Trophoblast cell (in vitro differentiated cells and primary cell): ENCODE measurements around the gene GRAP2.

Experiments used
- DNase-seq, 2 donors: peaks; one replicate each; pipeline ENCODE4 v3.0.0-alpha.2; 2016
- H2AFZ ChIP-seq: 2 replicates; pipeline ENCODE4 v1.6.1; 2013; ENCODE audit warnings: low read length, moderate library complexity, mild to moderate bottlenecking; ENCODE audit not compliant: insufficient read depth, poor library complexity
- H2AK5ac ChIP-seq: 2 replicates; pipeline ENCODE4 v1.6.1; 2013; ENCODE audit warnings: mild to moderate bottlenecking, low read length
- H2BK120ac ChIP-seq: 2 replicates; pipeline ENCODE4 v1.6.1; 2013; ENCODE audit warnings: low read length, mild to moderate bottlenecking, moderate library complexity; ENCODE audit not compliant: insufficient read depth, poor library complexity
- H2BK12ac ChIP-seq: 2 replicates; pipeline ENCODE4 v1.6.1; 2013; ENCODE audit warnings: mild to moderate bottlenecking, low read length, moderate library complexity
- H2BK5ac ChIP-seq: 2 replicates; pipeline ENCODE4 v1.6.1; 2013; ENCODE audit warnings: low read length, low read depth, moderate library complexity, mild to moderate bottlenecking; ENCODE audit not compliant: poor library complexity
- H3K14ac ChIP-seq: 2 replicates; pipeline ENCODE4 v1.6.1; 2013; ENCODE audit warnings: mild to moderate bottlenecking, low read length
- H3K18ac ChIP-seq: 2 replicates; pipeline ENCODE4 v1.6.1; 2013; ENCODE audit warnings: mild to moderate bottlenecking, low read length
- H3K23ac ChIP-seq: 2 replicates; pipeline ENCODE4 v1.6.1; 2013; ENCODE audit warnings: low read length
- H3K27ac ChIP-seq: 2 replicates; pipeline ENCODE4 v1.5.1; 2013; ENCODE audit warnings: low read depth, mild to moderate bottlenecking, inconsistent platforms, low read length, moderate library complexity
- H3K27me3 ChIP-seq: 2 replicates; pipeline ENCODE4 v1.6.1; 2013; ENCODE audit warnings: inconsistent platforms, mild to moderate bottlenecking, low read length, moderate library complexity; ENCODE audit not compliant: insufficient read depth
- H3K36me3 ChIP-seq, 2 experiments: 1 replicate in 1 of 2; 2 replicates in 1 of 2; pipeline ENCODE4 v1.6.1; 2013; ENCODE audit warnings: low read length in 2 of 2, mild to moderate bottlenecking in 2 of 2, moderate library complexity in 1 of 2; ENCODE audit not compliant: insufficient read depth in 2 of 2, control insufficient read depth in 1 of 2
- H3K4ac ChIP-seq: 2 replicates; pipeline ENCODE4 v1.6.1; 2013; ENCODE audit warnings: low read depth, mild to moderate bottlenecking, low read length, moderate library complexity
- H3K4me1 ChIP-seq, 2 experiments: 1 replicate in 1 of 2; 2 replicates in 1 of 2; pipeline ENCODE4 v1.6.1; 2013; ENCODE audit warnings: low read length in 2 of 2, mild to moderate bottlenecking in 2 of 2, moderate library complexity in 1 of 2; ENCODE audit not compliant: insufficient read depth in 2 of 2, control insufficient read depth in 1 of 2
- H3K4me2 ChIP-seq: 2 replicates; pipeline ENCODE4 v1.6.1; 2013; ENCODE audit warnings: inconsistent platforms, mild to moderate bottlenecking, low read length, moderate library complexity
- H3K4me3 ChIP-seq: 2 replicates; pipeline ENCODE4 v1.5.1; 2013; ENCODE audit warnings: mild to moderate bottlenecking, low read depth, low read length, inconsistent platforms
- H3K79me1 ChIP-seq: one replicate; pipeline ENCODE4 v1.6.1; 2013; ENCODE audit warnings: low read length
- H3K79me2 ChIP-seq: 2 replicates; pipeline ENCODE4 v1.6.1; 2013; ENCODE audit warnings: low read length, mild to moderate bottlenecking; ENCODE audit not compliant: control insufficient read depth, insufficient read depth, poor library complexity
- H3K9ac ChIP-seq: 2 replicates; pipeline ENCODE4 v1.6.1; 2013; ENCODE audit warnings: mild to moderate bottlenecking, low read length
- H3K9me3 ChIP-seq: 2 replicates; pipeline ENCODE4 v1.6.1; 2013; ENCODE audit warnings: low read depth, mild to moderate bottlenecking, control low read depth, inconsistent platforms, low read length; ENCODE audit not compliant: insufficient read depth
- H4K12ac ChIP-seq: 2 replicates; pipeline ENCODE4 v1.6.1; 2013; ENCODE audit warnings: low read depth, mild to moderate bottlenecking, low read length, moderate library complexity
- H4K8ac ChIP-seq: 2 replicates; pipeline ENCODE4 v1.6.1; 2013; ENCODE audit warnings: low read depth, mild to moderate bottlenecking, low read length, moderate library complexity
- H4K91ac ChIP-seq: one replicate; pipeline ENCODE4 v1.6.1; 2013; ENCODE audit warnings: low read depth, mild to moderate bottlenecking, low read length, moderate library complexity
- WGBS: extraction: QIAGEN DNeasy Blood & Tissue Kit; methylation state at CpG from one replicate; pipeline ENCODE4 v1.1.7; 2013; ENCODE audit warnings: missing lambda C conversion rate; ENCODE audit not compliant: insufficient read length, insufficient coverage; ENCODE audit errors: extremely low coverage; 5-methylcytosine and 5-hydroxymethylcytosine counted together

The GRAP2 gene

DNA sequence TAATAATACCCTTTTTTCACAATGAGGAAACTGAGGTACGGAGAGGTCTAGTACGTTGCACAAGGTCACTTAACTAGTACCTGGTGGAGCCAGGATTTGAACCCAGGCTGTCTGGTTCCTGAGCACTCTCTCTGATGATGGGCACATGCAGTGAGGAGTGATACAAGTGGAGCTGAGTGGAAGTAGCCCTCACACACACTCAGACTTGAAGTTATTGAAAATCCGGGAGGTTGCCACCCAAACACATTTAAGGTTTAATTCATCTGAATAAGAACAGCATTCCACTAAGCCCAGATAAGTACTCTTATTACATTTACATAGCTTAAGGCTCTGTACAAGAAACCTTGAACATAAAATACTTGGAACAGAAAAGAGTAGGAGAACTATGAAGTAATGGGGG, 4.8 kb downstream of the GRAP2 start:
- no peaks in the 10 kb centered on the region for H3K27me3 ChIP-seq
- H3K9ac ChIP-seq: no peak overlapping the region
- DNase-seq: no peak
- no peak overlapping the region for H3K18ac ChIP-seq
- no peak overlapping the region for H3K4me3 ChIP-seq
- H4K91ac ChIP-seq: no peak overlapping the region
- no peak overlapping the region for H2BK120ac ChIP-seq
- no peak overlapping the region for H2AK5ac ChIP-seq
- H3K9me3 ChIP-seq: no peaks in the 10 kb centered on the region
- no peak overlapping the region for H4K8ac ChIP-seq
- no peak overlapping the region for H3K4ac ChIP-seq
- no peak overlapping the region for H2BK5ac ChIP-seq
- no peak overlapping the region for H3K14ac ChIP-seq
- no peaks in the 10 kb centered on the region for H3K36me3 ChIP-seq
- H3K23ac ChIP-seq: no peak overlapping the region
- H2BK12ac ChIP-seq: no peak overlapping the region
- no peak overlapping the region for H4K12ac ChIP-seq
- no peaks in the 10 kb centered on the region for H3K4me1 ChIP-seq
- WGBS: no CpG with 5 or more reads among the region's 3 CpGs
- no peak overlapping the region for H3K4me2 ChIP-seq
- no peaks in the 10 kb centered on the region for H3K79me2 ChIP-seq
- no peak overlapping the region for H2AFZ ChIP-seq
- no peak overlapping the region for H3K27ac ChIP-seq
- no peaks in the 10 kb centered on the region for H3K79me1 ChIP-seq

DNA sequence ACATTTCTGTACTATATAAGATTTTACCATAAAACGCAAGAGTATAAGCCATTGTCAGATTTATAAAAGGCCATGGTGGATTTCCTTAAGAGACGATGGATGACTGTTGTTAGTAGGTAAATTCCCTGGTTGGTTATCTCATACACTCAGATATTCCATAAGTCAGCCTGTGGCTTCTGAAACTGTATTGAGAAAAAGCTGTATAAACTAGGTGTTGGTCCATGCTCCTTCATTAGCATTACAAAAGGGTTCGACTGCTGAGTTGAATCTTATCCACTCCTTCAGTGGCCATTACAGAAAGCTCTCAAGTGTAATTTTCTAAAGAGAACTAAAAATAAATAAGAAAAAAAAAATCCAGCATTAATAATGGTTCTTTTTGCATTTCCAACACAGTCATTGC, 5.3 kb downstream of the GRAP2 start:
- no peak for DNase-seq
- H3K27ac ChIP-seq: no peak overlapping the region
- H3K27me3 ChIP-seq: no peaks in the 10 kb centered on the region
- H3K79me1 ChIP-seq: no peaks in the 10 kb centered on the region
- H2BK120ac ChIP-seq: no peak overlapping the region
- no peaks in the 10 kb centered on the region for H3K4me1 ChIP-seq
- H3K9me3 ChIP-seq: no peaks in the 10 kb centered on the region
- H2BK5ac ChIP-seq: no peak overlapping the region
- H3K14ac ChIP-seq: no peak overlapping the region
- H4K8ac ChIP-seq: no peak overlapping the region
- no CpG with 5 or more reads among the region's 3 CpGs for WGBS
- H3K4me2 ChIP-seq: no peak overlapping the region
- no peak overlapping the region for H2BK12ac ChIP-seq
- H2AFZ ChIP-seq: no peak overlapping the region
- no peaks in the 10 kb centered on the region for H3K36me3 ChIP-seq
- H3K4ac ChIP-seq: no peak overlapping the region
- no peak overlapping the region for H3K4me3 ChIP-seq
- no peak overlapping the region for H4K91ac ChIP-seq
- H2AK5ac ChIP-seq: no peak overlapping the region
- H3K9ac ChIP-seq: no peak overlapping the region
- no peak overlapping the region for H3K18ac ChIP-seq
- no peaks in the 10 kb centered on the region for H3K79me2 ChIP-seq
- no peak overlapping the region for H4K12ac ChIP-seq
- no peak overlapping the region for H3K23ac ChIP-seq

DNA sequence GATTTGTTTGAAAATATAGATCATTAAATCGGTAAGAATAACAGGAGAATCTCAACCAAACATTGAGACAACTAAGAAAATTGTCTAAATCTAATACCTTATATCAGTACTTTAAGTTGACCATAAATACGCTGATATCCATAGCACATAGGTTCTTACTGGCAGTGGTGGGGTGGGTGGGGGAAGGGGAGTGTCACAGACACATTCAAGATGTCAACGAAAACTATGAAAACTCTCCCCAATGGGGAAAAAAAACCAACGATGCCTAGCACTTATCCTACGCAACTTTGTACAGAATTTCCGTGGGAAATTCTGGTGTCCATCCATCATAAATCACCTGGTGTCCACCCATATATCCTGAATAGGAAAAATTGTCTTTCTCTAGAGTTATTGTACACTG, 6.2 kb downstream of the GRAP2 start:
- H3K79me2 ChIP-seq: no peaks in the 10 kb centered on the region
- no peak for DNase-seq
- H2BK12ac ChIP-seq: no peak overlapping the region
- H3K27ac ChIP-seq: no peak overlapping the region
- no peak overlapping the region for H3K18ac ChIP-seq
- no peak overlapping the region for H3K23ac ChIP-seq
- H3K9ac ChIP-seq: no peak overlapping the region
- no peak overlapping the region for H3K4me2 ChIP-seq
- no peak overlapping the region for H2BK5ac ChIP-seq
- H4K91ac ChIP-seq: no peak overlapping the region
- no peak overlapping the region for H3K14ac ChIP-seq
- no peak overlapping the region for H3K4me3 ChIP-seq
- whole genome bisulfite sequencing: no CpG with 5 or more reads among the region's 6 CpGs
- H3K9me3 ChIP-seq: no peaks in the 10 kb centered on the region
- H4K8ac ChIP-seq: no peak overlapping the region
- no peaks in the 10 kb centered on the region for H3K27me3 ChIP-seq
- no peak overlapping the region for H4K12ac ChIP-seq
- H2AK5ac ChIP-seq: no peak overlapping the region
- H3K4me1 ChIP-seq: no peaks in the 10 kb centered on the region
- no peak overlapping the region for H3K4ac ChIP-seq
- no peak overlapping the region for H2AFZ ChIP-seq
- H3K36me3 ChIP-seq: no peaks in the 10 kb centered on the region
- H3K79me1 ChIP-seq: no peaks in the 10 kb centered on the region
- H2BK120ac ChIP-seq: no peak overlapping the region

DNA sequence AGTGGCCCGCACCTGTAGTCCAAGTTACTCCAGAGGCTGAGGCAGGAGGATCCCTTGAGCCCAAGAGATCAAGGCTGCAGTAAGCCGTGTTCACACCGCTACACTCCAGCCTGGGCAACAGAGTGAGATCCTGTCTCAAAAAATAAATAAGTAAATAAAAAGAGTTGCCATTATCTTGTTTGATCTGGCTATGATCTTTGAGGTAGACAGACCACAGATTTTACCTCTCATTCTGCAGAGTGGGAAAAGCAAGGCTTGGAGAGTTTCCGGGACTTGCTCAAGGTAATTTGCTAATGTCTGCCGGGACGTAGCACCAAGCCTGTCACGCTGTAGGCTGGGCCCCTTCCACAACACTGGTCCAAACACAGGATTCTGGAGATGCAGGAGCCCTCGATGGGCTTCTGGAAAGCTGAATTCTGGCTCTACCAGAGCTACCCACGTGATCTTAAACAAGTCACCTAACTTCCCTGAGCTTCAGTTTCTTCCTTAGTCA, 6.8 kb downstream of the GRAP2 start:
- H3K9me3 ChIP-seq: no peaks in the 10 kb centered on the region
- H2BK120ac ChIP-seq: no peak overlapping the region
- H3K4ac ChIP-seq: no peak overlapping the region
- no CpG with 5 or more reads among the region's 9 CpGs for WGBS
- no peaks in the 10 kb centered on the region for H3K4me1 ChIP-seq
- no peak overlapping the region for H2BK12ac ChIP-seq
- H3K79me1 ChIP-seq: no peaks in the 10 kb centered on the region
- H2AK5ac ChIP-seq: no peak overlapping the region
- no peak overlapping the region for H3K14ac ChIP-seq
- H2BK5ac ChIP-seq: no peak overlapping the region
- H3K18ac ChIP-seq: no peak overlapping the region
- no peak overlapping the region for H3K4me2 ChIP-seq
- no peaks in the 10 kb centered on the region for H3K36me3 ChIP-seq
- no peak overlapping the region for H3K9ac ChIP-seq
- H3K23ac ChIP-seq: no peak overlapping the region
- DNase-seq: no peak
- no peaks in the 10 kb centered on the region for H3K27me3 ChIP-seq
- no peaks in the 10 kb centered on the region for H3K79me2 ChIP-seq
- no peak overlapping the region for H4K8ac ChIP-seq
- H2AFZ ChIP-seq: no peak overlapping the region
- H3K4me3 ChIP-seq: no peak overlapping the region
- no peak overlapping the region for H4K91ac ChIP-seq
- H4K12ac ChIP-seq: no peak overlapping the region
- no peak overlapping the region for H3K27ac ChIP-seq
